Measurements from ENCODE around the gene RAD51AP2.
A peak's percentile ranks its signal among the peaks of the same experiment; 100 is the strongest.
"Not testable (repeated sequence)": the region's sequence is repeated elsewhere in the genome, so short reads cannot be mapped to it uniquely, and the experiment has no call there.

RAD51AP2 gene

DNA sequence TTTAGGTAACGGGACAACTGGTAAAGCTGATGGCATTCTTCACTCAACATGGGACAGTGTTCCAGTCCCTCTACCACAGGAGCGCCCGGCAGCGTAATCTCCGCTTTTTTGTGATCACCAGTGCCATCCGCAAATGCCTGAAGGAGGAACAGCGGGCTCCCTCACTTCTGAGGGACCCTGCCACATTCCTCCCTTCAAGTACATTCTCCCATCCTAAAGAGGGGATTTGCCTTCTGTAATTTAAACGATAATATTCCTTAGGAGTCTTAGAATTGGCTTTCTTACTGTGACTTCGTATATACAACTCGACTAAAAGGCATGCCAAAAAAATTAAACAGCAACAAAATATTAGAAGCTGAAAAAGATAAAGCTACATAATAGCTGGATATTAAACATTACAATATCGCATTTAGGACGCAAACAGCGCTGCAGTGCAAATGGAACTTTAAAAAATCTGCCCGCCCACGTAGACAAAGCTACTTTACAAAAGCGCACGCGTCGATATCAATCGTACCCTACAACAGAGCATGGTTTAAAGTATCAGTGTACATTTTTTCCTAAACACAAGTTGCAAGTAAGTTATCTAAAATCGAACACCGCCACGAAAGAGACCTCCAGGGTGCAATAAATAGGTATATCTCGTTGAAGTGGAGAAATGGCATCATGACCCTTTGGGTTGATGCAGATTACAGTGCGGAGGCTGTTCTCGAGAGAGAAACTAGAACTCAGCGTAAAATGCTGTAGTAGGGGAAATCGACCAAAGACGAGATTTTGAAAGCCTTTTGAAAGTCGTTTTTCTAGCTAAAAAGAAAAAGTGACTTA lies 20.0 kb upstream of the RAD51AP2 start:
- DNase-seq (ENCODE audit: low read depth, low spot score) = peak; percentile 41

DNA sequence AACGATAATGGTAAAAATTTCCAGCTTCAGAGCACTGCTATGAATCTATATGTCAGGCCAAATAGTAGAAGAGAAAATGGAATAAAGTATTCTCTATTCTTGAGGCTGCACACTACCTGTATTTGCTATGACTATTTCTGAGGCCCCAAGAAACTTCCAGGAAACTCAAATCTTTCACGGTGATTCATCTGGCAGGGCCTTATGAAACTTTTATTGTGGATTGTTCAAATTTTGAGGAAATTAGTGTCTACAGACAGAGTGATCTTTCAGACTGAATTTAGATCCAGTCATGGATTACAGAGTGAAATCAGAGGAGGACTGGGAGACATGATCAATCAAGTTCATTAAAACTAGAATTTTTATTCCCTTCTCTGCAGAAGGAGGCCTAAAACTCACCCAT lies 18.2 kb upstream of the RAD51AP2 start:
- DNase-seq (ENCODE audit: low read depth, low spot score) = no peak

DNA sequence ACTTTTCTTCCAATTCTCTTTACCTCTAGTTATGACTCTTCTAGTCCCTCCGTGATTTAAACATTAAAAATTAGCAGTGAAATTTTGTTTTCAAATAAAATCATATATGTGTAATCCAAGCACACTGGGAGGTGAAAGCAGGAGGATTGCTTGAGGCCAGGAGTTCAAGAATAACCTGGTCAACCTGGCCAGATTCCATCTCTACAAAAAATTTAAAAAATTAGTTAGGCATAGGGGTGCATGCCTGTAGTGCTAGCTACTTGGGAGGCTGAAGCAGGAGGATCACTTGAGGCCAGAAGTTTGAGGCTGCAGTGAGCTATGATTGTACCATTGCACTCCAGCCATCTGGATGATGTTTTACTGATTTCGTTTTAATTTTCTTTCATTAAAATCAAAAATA lies 15.3 kb upstream of the RAD51AP2 start:
- no peak for DNase-seq (ENCODE audit: low read depth, low spot score)

DNA sequence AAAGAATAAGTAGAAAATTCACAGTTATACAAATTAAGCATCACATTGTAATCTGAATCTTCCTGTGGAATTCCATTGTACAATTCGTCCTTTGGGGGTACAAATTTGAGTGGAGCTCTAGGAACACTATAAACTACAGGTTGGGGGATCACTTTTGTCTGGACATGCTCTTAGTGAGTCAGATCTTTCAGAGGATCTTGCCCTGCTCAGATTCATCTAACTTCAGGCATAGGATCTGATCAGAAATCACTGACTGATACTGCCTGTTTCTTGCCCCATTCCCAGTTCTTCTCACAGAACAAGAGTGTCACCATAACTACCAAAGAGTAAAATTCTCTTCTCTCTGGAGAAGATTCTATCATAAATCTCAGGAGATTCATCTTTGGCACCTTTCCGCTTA lies 11.5 kb upstream of the RAD51AP2 start:
- no peak for DNase-seq (ENCODE audit: low read depth, low spot score)

DNA sequence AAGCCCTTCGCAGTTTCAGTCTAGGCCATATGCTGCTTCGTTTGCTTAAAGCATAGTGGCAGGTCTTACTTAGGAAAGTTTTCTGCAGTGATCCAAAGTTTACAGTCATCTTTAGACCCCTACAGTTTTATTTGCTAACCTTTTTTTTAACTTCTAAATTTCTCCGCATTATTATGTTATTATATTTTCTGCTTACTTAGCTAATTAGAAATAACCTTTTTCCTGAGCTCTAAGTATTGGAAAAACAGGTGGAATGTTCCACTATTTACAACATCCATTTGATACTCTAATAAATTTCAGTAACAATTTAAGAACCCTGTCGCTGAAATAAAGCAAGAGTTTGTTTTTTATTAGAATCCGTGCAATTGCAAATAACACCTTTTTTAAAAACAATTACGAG lies 4.1 kb upstream of the RAD51AP2 start:
- no peak for DNase-seq (ENCODE audit: low read depth, low spot score)

DNA sequence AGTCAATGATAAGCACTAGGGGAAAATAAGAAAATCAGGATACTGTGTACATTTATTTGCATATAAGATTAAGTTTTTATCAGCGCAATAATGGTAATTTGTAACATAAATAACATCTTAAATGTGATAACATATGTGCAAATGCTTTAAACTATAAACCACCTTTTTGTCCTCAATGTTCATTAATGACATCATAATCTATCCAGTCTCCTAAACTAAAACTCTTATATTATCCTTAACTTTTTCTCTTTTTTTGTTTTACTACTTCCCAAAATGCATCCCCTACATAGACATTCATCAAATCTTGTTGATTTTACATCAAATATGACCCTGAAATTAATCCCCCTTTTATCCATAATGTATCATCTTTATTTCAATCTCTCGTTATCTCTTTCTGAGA lies 3.4 kb upstream of the RAD51AP2 start:
- no peak for DNase-seq (ENCODE audit: low read depth, low spot score)

DNA sequence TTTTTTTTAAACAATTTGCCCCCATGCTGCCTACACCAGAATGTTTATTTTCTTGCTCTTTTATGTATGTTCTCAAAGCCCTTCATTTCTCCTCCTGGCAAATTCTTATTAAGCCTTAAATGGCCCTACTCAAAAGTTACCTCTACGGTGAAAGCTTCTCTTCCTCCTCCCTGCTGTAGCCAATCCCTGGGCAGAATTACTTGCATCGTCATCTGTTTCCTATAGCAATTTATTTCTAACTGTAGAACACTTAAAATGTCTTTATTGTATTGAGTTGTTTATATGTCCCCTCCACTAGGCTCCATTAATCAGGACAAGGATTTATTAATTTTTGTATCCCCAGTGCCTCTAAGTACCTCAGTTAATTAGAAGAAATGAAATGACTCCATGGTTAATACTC lies 2.5 kb upstream of the RAD51AP2 start:
- DNase-seq (ENCODE audit: low read depth, low spot score) = no peak

DNA sequence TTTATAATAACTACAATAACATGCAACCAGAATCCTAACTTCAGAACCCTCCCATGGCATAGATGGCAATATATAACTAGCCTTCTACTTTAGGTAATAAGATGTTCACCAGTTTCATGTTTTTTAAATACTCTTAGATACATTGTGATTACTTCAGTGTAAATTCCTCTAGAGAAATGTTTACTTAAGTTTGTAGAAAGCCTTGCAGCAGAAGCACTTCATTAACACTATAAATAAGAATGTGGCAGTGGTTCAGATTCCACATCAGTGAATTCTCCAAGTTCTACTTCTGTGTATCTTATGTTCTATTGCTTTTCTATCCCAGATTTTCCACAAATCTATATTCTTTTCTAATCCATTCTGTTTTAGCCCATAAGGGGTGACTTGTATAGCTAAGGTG lies 1.2 kb upstream of the RAD51AP2 start:
- DNase-seq (ENCODE audit: low read depth, low spot score) = no peak

DNA sequence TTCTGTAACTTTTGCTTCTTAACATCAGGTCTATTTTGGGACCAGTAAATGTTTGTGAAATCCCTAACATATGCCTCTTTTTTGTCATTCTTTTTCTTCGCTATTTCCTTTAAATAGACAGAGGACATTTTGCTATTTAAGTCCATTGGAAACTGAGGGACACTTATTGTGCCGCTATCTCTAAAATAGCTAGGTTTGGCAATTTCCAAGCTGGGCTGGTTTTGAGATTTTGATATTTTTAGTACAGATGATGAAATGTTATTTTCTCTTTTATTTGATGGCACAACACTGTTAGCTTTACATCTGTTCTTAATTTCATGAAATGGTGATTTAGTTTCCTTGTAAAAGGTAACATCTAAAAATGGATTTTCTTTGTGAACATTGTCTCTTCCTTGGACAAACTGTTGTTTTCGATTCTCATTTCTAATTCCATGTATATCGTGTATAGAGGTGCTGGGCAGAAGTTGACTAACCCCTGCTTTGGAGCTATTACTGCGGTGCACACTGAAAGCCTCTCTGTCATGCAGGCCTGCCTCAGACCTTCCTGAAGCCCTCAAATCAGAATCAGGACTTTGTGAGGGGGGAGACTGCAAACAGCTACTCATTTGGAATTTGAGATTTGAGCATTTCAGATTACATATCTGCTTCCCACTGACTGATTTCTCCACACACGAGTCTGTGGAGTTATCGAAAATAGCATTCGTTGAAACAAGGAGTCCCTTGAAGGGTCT lies 594 bp downstream of the RAD51AP2 start:
- no peak for DNase-seq (ENCODE audit: low read depth, low spot score)

DNA sequence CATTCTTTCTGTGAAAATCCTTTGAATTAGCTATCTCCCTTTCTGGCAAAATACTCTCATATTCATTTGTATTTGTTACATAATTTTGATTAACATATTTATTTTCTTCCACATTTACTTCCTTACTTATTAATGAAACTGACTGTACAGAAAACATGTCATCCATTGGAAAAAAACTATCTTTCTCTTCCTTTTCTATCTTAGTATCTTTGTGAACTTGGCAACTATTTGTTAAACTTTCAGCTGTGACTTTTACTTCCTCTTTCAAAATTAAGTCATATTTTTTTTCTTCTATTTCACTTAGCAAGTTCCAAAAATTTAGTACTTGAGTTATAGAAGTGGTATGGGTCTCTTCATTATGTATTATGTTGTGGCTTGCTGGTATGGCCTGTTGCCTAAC lies 2.6 kb downstream of the RAD51AP2 start:
- no peak for DNase-seq (ENCODE audit: low read depth, low spot score)

DNA sequence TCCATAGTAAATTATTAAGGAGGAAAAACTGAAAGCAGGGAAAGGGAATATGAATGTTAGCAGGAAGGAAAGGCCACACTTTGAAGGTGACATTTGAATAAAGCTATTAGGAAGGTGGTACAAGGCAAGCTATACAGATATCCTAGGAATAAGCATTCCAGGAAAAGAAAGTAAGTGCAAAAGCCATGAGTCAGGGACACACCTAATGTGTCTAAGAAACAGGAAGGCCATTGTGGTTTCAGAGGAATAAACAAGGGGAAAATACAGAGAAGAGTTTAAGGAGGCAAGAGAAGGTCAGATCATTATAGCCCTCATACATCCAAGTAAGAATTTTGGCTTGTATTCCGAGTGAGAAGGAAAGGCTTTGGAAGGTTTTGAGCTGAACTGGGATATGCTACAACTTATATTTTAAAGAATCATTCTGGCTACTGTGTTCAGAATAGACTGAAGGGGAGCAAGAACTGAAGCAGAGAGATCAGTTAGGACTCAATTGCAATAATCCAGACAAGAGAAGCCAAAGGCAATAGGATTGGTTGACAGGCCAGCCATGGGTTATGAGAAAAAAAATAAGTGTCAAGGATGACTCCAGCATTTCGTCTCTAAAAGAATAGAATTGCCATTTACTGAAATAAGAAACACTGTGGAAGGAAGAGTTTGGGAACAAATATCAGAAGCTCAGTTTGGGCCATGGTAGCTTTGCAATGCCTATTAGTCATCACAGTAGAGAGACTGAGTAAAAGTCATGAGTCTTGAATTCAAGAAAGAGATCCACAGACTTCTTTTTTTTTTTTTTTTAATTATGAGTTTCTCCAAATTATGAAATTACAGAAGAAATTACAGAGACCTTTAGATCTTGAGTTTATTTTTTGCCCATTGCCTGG lies 11.3 kb downstream of the RAD51AP2 start:
- DNase-seq (ENCODE audit: low read depth, low spot score) = no peak

DNA sequence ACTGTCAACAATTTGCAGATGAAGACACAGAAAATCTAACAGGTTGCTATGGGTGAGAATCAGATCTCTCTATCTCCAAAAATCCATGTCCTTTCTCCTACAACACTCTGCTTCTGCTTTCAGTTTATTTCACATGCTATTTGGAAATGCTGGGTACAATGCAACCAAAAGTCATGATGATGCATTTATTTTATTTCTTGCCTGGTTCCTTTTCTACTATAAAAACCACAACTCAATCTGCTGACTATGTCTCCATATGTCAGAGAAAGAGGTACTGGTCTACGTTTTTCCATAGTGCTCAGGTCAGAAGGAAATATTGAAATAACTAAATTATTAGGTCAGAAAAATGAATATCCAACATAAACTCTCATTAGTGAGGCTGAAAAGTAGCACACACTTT lies 20.5 kb downstream of the RAD51AP2 start:
- DNase-seq (ENCODE audit: low read depth, low spot score) = no peak

DNA sequence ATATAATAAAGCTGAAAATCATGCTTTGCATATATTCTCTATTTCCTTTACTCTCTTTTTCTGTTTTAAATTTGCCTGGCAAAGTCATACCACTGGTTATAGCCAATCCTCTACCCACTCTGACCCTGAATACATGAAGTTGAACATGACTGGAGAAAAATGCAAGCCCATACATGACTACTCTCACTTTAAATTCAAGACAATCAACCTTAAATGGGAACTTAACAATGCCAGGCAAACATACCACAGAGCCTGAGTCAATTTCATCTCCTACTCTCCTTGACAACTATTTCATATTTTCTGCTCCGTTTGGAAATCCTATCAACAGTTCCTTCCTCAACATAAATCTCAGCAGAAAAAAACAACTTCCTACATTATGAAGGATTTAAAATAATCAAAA lies 22.6 kb downstream of the RAD51AP2 start:
- DNase-seq (ENCODE audit: low read depth, low spot score) = no peak

DNA sequence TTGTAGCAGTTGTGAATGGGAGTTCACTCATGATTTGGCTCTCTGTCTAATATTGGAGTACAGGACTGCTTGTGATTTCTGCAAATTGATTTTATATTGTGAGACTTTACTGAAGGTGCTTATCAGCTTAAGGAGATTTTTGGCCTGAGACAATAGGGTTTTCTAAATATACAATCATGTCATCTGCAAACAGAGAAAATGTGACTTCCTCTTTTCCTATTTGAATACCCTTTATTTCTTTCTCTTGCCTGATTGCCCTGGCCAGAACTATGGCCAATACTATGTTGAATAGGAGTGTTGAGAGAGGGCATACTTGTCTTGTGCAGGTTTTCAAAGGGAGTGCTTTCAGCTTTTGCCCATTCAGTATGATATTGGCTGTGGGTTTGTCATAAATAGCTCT lies 28.1 kb downstream of the RAD51AP2 start:
- DNase-seq (ENCODE audit: low read depth, low spot score) = not testable (repeated sequence)

DNA sequence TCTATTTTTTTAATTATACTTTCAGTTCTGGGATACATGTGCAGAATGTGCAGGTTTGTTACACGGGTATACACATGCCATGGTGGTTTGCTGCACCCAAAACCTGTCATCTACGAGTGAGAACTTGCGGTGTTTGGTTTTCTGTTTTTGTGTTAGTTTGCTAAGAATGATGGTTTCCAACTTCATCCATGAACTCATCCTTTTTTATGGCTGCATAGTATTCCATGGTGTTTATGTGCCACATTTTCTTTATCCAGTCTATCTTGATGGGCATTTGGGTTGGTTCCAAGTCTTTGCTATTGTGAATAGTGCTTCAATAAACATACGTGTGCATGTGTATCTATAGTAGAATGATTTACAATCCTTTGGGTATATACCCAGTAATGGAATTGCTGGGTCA lies 29.6 kb downstream of the RAD51AP2 start:
- DNase-seq (ENCODE audit: low read depth, low spot score) = not testable (repeated sequence)

DNA sequence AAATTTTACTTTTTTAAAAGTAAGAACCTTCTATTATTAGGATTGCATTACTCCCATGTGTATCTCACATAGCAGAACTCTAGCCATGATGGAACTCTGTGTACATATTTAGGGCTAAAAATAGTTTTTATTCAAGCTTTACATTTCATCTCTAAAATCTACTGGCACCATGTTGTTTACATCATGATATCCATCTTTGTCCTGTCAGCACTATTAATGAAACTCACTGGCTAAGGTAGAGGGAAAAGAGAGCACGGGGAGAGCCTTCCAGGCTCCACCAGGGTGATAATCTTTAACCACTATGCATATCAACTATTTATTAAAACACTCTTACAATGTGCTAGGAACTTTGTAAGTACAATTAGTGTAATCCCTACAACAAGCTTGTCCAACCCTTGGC lies 34.7 kb downstream of the RAD51AP2 start:
- DNase-seq (ENCODE audit: low read depth, low spot score) = no peak

DNA sequence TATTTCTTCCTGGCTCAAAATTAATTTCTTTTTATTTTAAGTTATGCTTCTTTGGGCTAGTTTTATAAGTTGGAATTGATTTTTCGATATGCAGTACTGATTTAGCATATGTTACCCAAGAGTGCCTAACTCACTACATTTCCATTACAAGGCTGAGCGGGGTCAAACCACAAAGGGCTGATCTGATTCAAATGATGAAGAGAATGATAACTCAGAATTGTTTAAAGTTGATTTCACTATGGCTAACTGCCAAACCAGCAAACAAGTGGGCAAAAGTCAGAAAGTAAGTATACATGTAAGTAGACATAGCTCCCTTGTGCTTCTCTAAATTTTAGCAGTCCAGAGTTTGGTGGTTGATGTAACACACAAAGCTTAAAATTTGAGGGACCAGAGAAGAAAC lies 35.6 kb downstream of the RAD51AP2 start:
- no peak for DNase-seq (ENCODE audit: low read depth, low spot score)

DNA sequence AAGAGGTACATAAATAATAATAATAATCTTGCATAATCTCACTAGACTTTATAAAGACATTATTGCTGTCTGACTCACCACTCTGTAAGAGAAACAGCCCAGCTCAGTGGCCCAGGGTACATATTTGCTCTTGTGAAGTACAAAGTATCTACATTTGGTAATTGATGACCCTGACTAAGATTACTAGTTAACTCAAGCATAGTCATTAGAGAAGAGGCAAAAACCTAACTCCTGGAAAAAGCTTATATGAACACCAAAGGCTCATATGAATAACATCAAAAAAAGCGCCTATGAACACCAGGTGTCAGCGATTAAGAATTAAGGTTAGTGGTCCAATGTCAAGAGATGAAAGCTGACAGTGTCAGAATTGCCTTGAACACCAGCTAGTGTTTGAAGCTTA lies 38.4 kb downstream of the RAD51AP2 start:
- no peak for DNase-seq (ENCODE audit: low read depth, low spot score)

DNA sequence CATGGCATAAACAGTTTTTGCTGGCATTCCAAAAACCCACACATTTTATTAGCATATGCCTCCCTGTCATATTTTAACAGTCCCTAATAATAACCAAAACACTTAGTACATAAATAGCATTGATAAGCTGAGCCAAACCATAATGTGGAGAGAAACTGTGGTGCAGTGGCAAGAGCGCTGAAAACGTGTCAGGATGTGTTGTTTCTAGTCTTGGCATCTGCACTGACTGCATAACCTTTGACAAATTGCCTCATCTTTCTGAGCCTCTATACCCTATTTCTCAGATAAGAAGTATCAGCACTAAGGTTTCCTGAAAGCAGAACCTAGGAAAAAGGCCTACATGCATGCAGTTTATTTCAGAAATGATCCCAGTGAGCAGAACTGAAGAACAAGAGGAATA lies 41.4 kb downstream of the RAD51AP2 start:
- no peak for DNase-seq (ENCODE audit: low read depth, low spot score)

DNA sequence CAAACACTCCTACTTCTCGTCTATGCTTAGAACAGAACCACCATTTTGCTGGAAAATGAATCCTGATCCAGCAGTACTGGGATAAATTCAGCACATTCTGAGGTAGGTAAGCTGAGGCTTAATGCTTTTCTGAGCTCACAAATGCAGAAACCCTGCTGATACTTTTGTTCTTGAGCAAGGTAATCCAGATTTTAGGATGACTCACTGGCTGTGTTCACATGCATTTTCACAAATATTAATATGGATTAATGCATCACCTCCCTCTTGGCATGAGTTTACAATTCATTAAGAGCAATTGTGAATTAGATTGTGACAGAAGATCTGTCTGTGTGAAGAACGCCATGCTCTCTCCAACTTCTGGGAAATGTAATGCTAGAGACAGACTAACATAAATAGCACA lies 42.2 kb downstream of the RAD51AP2 start:
- no peak for DNase-seq (ENCODE audit: low read depth, low spot score)

DNA sequence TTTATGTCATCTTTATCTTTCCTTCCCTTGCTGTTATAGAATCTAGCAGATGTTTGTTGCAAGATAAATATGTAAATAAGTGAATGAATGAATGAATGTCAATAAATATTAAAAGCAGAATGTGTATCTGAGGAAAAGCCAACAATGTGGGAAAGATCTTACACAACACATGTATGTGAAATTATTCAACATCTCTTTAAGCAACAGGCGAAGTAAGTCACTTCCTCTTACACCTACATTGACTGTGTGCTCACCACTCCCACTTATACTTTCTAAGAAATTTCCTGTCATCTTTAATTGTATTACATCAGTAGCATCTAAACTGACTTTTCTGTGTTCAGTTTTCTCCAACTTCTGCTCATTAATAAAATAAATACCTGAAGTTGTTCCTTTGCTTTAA lies 43.0 kb downstream of the RAD51AP2 start:
- no peak for DNase-seq (ENCODE audit: low read depth, low spot score)

DNA sequence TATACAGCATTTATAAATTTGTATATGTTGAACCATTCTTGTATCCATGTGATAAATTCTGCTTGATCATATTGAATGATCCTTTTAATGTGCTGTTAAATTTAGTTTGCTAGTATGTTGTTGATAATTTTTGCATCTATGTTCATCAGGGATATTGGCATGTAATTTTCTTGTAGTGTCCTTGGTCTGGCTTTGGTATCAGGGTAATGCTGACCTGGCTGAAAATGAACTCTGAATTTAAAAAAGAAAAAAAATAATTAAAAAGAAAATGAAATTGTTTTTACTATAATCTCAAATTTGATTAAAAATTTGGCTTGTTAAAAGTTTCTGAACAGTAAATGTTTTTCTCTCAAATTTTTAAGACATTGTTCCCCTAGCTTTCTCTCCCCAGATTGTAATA lies 46.3 kb downstream of the RAD51AP2 start:
- DNase-seq (ENCODE audit: low read depth, low spot score) = no peak

Data from ELF-1 (cell line).